Ascending aorta (tissue), 2 donors: ENCODE measurements around the gene KRT27. TPM values are rescaled to one million over a fixed set of nuclear protein-coding genes. Genes with fewer than 3 reads are reported as not detected.

Experiments used
- DNase-seq, 2 donors: peaks; one replicate each; pipeline ENCODE4 v3.0.0-alpha.2; 2019; ENCODE audit warnings: low spot score in 2 of 2
- H3K27ac ChIP-seq, 2 donors: fragments of 200-600 bp; sonication (generic); one replicate each; pipeline ENCODE4 v1.5.1; 2016 to 2017; ENCODE audit warnings: mild to moderate bottlenecking in 1 of 2
- H3K27me3 ChIP-seq: fragments of 200-600 bp; sonication (generic); one replicate; pipeline ENCODE4 v1.5.1; 2017
- H3K36me3 ChIP-seq, 2 donors: fragments of 200-600 bp; sonication (generic); one replicate each; pipeline ENCODE4 v1.5.1; 2016
- H3K4me1 ChIP-seq, 2 donors: fragments of 200-600 bp; sonication (generic); one replicate each; pipeline ENCODE4 v1.5.1; 2016 to 2017; ENCODE audit warnings: mild to moderate bottlenecking in 1 of 2
- H3K4me3 ChIP-seq, 2 donors: fragments of 200-600 bp; sonication (generic); one replicate each; pipeline ENCODE4 v1.5.1; 2016 to 2017; ENCODE audit warnings: mild to moderate bottlenecking in 1 of 2
- H3K9me3 ChIP-seq, 2 donors: fragments of 200-600 bp; sonication (generic); one replicate each; pipeline ENCODE4 v1.5.1; 2016
- intact Hi-C: fragments of 100-400 bp; cut with DNase I; formaldehyde crosslinking; loops from one replicate; pipeline ENCODE4 v1.15.1; 2023
- total RNA-seq: library from RNA; depleted of rRNA; stranded (reverse); fragments of >200 nt; gene quantifications from one replicate; pipeline ENCODE4 v1.1.0, GENCODE V29; 2016
- TF ChIP-seq, protein P1 (sequence below), 3 experiments: fragments of 200-600 bp in 2 of 3; fragments of 450-650 bp in 1 of 3; sonication (generic) in 2 of 3; IDR thresholded peaks; one replicate each; pipeline ENCODE4 v1.5.1; 2016 to 2019; ENCODE audit warnings: antibody characterized with exemption in 3 of 3, mild to moderate bottlenecking in 1 of 3, moderate library complexity in 1 of 3

Gene KRT27
- total RNA-seq, 1 donor from 2014 or later = not detected

GRCh38 chr17:40765657-40766056 is 16.7 kb downstream of the KRT27 start:
- Histone ChIP-seq H3K4me3 (no peak overlapping the region), H3K27me3 (no peaks in the 10 kb centered on the region), H3K27ac (no peak overlapping the region), H3K9me3 (peaks cover 6 to 25% of the 10 kb centered on the region in 2 donors), H3K36me3 (no peaks in the 10 kb centered on the region), H3K4me1 (no peaks in the 10 kb centered on the region)
- TF ChIP-seq, protein P1, sequence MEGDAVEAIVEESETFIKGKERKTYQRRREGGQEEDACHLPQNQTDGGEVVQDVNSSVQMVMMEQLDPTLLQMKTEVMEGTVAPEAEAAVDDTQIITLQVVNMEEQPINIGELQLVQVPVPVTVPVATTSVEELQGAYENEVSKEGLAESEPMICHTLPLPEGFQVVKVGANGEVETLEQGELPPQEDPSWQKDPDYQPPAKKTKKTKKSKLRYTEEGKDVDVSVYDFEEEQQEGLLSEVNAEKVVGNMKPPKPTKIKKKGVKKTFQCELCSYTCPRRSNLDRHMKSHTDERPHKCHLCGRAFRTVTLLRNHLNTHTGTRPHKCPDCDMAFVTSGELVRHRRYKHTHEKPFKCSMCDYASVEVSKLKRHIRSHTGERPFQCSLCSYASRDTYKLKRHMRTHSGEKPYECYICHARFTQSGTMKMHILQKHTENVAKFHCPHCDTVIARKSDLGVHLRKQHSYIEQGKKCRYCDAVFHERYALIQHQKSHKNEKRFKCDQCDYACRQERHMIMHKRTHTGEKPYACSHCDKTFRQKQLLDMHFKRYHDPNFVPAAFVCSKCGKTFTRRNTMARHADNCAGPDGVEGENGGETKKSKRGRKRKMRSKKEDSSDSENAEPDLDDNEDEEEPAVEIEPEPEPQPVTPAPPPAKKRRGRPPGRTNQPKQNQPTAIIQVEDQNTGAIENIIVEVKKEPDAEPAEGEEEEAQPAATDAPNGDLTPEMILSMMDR (IDR thresholded peaks at IDR 0.05) = no peak
- DNase-seq = no peak
- intact Hi-C loops = no loop called here

- DNase-seq = no peak
- Histone ChIP-seq H3K9me3 (peaks cover 12 to 44% of the 10 kb centered on the region in 2 donors), H3K4me3 (no peak overlapping the region), H3K36me3 (no peaks in the 10 kb centered on the region), H3K27ac (no peak overlapping the region), H3K27me3 (no peaks in the 10 kb centered on the region), H3K4me1 (no peaks in the 10 kb centered on the region)
- TF ChIP-seq, protein P1 (IDR thresholded peaks at IDR 0.05) = no peak
- intact Hi-C loops = no loop called here
Observed at GRCh38 chr17:40763752-40764151, 18.6 kb downstream of the KRT27 start.

DNA sequence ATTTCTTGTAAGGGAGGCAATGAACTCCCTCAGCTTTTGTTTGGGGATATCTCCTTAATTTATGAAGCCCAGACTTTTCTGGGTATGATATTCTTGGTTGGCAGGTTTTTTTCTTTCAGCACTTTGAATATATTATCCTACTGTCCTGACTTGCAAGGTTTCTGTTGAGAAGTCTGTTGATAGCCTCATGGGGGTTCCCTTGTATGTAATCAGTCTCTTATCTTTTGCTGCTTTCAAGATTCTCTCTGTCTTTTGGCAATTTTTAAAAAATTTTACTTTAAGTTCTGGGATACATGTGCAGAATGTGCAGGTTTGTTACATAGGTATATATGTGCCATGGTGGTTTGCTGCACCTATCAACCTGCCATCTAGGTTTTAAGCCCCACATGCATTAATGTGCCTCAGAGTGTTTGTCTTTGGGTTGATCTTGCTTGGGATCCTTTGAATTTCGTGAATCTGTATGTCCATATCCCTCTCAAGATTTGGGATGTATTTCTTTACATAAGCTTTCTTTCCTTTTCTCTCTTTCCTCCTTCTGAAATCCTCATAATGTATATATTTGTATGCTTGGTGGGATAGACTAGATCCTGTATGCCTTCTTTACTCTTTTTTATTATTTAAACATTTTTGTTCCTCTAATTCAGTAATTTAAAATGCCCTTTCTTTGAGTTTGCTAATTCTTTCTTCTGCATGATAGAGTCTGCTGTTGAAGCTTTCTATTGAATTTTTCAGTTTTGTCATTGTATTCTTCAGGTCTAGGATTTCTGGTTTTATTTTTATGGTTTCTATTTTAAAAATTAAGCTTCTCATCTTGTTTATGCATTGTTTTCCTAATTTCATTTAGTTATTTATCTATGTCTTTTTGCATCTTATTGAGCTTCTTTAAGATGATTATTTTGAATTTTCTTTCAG is 22.0 kb downstream of the KRT27 start:
- no peaks in the 10 kb centered on the region for H3K27me3 ChIP-seq
- peaks cover 12 to 46% of the 10 kb centered on the region in 2 donors for H3K9me3 ChIP-seq
- DNase-seq = no peak
- intact Hi-C loops = no loop called here
- H3K4me1 ChIP-seq = no peaks in the 10 kb centered on the region
- no peaks in the 10 kb centered on the region for H3K36me3 ChIP-seq
- TF ChIP-seq, protein P1 (IDR thresholded peaks at IDR 0.05) = no peak
- no peak overlapping the region for H3K4me3 ChIP-seq
- no peak overlapping the region for H3K27ac ChIP-seq

GRCh38 chr17:40755231-40755630 is 27.1 kb downstream of the KRT27 start, which contains the start of gene KRT25:
Gene KRT25 (minus strand): TSS chr17:40755331. CDS start chr17:40755271, 60 bp downstream.
- peaks cover 4 to 16% of the 10 kb centered on the region in 2 donors for H3K9me3 ChIP-seq
- DNase-seq = no peak
- intact Hi-C loops = no loop called here
- no peaks in the 10 kb centered on the region for H3K4me1 ChIP-seq
- no peak within 1 kb of the TSS for H3K27ac ChIP-seq
- no peaks in the 10 kb centered on the region for H3K36me3 ChIP-seq
- no peak within 1 kb of the TSS for H3K4me3 ChIP-seq
- TF ChIP-seq, protein P1 (IDR thresholded peaks at IDR 0.05) = no peak
- H3K27me3 ChIP-seq = no peaks in the 10 kb centered on the region

- Histone ChIP-seq H3K36me3 (no peaks in the 10 kb centered on the region), H3K9me3 (peaks cover 0 to 2% of the 10 kb centered on the region in 2 donors), H3K27me3 (no peaks in the 10 kb centered on the region), H3K4me3 (no peak overlapping the region), H3K4me1 (no peaks in the 10 kb centered on the region), H3K27ac (no peak overlapping the region)
- intact Hi-C loops = no loop called here
- DNase-seq = no peak
- TF ChIP-seq, protein P1 (IDR thresholded peaks at IDR 0.05) = no peak
Observed at GRCh38 chr17:40753804-40754203, 28.5 kb downstream of the KRT27 start.
